Fibroblast of skin of left biceps (primary cell): ENCODE data around the gene PGLYRP3.

Experiments
- DNase-seq, 2 experiments: peaks; one replicate each; pipeline ENCODE4 v3.0.0-alpha.2; 2013; ENCODE audit warnings: low read depth in 2 of 2

The PGLYRP3 gene

DNA sequence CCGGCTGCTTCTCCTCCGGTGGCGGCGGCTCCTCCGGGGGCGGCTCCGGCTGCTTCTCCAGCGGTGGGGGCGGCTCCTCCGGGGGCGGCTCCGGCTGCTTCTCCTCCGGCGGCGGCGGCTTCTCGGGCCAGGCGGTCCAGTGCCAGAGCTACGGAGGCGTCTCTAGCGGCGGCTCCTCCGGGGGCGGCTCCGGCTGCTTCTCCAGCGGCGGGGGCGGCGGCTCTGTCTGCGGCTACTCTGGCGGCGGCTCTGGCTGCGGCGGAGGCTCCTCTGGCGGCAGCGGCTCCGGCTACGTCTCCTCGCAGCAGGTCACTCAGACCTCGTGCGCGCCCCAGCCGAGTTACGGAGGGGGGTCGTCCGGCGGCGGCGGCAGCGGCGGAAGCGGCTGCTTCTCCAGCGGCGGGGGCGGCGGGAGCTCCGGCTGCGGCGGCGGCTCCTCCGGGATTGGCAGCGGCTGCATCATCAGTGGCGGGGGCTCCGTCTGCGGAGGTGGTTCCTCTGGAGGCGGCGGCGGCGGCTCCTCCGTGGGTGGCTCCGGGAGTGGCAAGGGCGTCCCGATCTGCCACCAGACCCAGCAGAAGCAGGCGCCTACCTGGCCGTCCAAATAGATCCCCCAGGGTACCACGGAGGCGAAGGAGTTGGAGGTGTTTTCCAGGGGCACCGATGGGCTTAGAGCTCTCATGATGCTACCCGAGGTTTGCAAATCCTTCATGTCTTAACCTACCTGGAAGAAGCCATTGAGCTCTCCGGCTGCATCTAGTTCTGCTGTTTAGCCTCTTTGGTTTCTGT, 51.3 kb downstream of the PGLYRP3 start:
- no peak for DNase-seq

- no peak for DNase-seq
These were observed 52.0 kb downstream of the PGLYRP3 start for GRCh38 chr1:153260585-153261280.

DNA sequence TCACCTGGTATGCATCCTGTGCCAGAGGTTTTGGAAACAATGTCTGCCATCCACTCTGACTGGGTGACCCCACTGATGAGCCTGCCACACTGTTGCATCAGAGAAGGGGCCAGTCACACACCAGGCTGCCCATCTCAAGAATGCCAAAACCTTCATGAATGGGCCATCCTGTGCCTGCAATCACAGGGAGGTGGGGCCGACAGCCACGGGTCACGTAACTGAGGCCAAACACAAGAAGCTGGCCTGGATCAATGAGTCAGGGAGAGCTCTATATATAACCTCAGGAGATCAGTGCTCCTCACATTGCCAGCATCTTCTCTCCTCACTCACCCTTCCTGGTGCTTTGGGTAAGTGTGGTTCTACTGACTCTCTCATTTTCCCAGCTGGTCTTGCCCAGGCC, 53.4 kb downstream of the PGLYRP3 start, which contains the start of gene LORICRIN:
TSS of gene LORICRIN (plus strand) at position 301 of the 400 bp plus-strand sequence. CDS start 1,263 bp downstream, outside the sequence.
- DNase-seq = no peak

- no peak for DNase-seq
These were observed 59.1 kb downstream of the PGLYRP3 start for GRCh38 chr1:153253693-153254092.

GRCh38 chr1:153253076-153253475, 59.7 kb downstream of the PGLYRP3 start:
- no peak for DNase-seq

- no peak for DNase-seq
These were observed 60.8 kb downstream of the PGLYRP3 start for GRCh38 chr1:153251988-153252387.

- no peak for DNase-seq
These were observed 61.2 kb downstream of the PGLYRP3 start for GRCh38 chr1:153251562-153251961.

DNA sequence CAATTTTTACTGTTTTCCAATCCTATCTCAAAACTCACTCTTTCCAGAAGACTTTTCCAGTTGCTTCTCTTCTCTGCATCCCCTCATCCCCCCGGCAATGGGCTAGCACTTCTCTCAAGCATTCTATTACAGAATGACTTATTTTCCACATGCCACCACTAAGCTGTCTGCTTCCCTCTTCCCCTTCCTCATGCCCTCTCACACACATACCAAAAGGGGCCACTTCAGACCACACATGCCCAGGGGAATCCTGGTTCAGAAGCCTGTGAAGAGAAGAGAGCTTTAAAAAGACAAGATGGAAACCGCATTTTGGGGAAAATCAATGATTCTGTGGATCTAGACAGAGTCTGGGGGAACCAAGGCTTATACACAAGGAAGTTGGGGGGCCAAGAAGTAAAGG, 61.7 kb downstream of the PGLYRP3 start:
- no peak for DNase-seq

DNA sequence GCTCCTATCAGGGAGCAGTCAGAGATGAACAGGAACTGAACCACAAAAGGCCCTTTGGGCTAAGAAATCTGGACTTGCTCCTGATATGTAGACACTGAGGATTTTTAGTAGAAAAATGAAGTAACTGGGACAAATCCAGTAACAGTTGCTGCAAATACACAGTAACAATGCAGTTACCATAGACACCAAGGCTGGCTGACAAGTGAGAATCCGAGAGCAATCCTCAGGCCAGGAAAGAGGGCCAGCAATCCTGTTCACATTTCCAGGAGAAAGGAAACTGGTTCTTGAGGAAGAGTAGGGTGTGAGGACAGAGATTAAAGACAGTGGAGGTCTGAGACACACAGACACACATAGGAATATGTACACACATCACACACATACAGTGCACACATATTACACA, 62.6 kb downstream of the PGLYRP3 start:
- no peak for DNase-seq

- DNase-seq = no peak
These were observed 64.4 kb downstream of the PGLYRP3 start for GRCh38 chr1:153248176-153248879.
